Hepatocyte (in vitro differentiated cells): Measurements from ENCODE around the gene YWHAG. TPM values are rescaled to one million over a fixed set of nuclear protein-coding genes. Genes with fewer than 3 reads are reported as not detected.

Experiments
- DNase-seq: peaks from one replicate; pipeline ENCODE4 v3.0.0-alpha.2; 2016; ENCODE audit warnings: low spot score
- H2AFZ ChIP-seq: fragments of 200-600 bp; sonication (generic); 2 replicates; pipeline ENCODE4 v1.6.0; 2016; ENCODE audit warnings: antibody characterized with exemption, mild to moderate bottlenecking
- H3K27ac ChIP-seq: fragments of 200-600 bp; sonication (generic); 2 replicates; pipeline ENCODE4 v1.5.1; 2016; ENCODE audit warnings: mild to moderate bottlenecking
- H3K27me3 ChIP-seq: fragments of 200-600 bp; sonication (generic); 2 replicates; pipeline ENCODE4 v1.6.1; 2016
- H3K36me3 ChIP-seq: fragments of 200-600 bp; sonication (generic); replicated peaks from 2 replicates; pipeline ENCODE4 v1.5.1; 2016; ENCODE audit warnings: low read depth; ENCODE audit not compliant: insufficient read depth
- H3K4me1 ChIP-seq: fragments of 200-600 bp; sonication (generic); 2 replicates; pipeline ENCODE4 v1.5.1; 2016; ENCODE audit warnings: mild to moderate bottlenecking, moderate library complexity; ENCODE audit not compliant: insufficient read depth
- H3K4me2 ChIP-seq: fragments of 200-600 bp; sonication (generic); 2 replicates; pipeline ENCODE4 v1.6.0; 2016
- H3K4me3 ChIP-seq: fragments of 200-600 bp; sonication (generic); 2 replicates; pipeline ENCODE4 v1.5.1; 2016; ENCODE audit warnings: mild to moderate bottlenecking
- H3K79me2 ChIP-seq: fragments of 200-600 bp; sonication (generic); 2 replicates; pipeline ENCODE4 v1.6.0; 2017; ENCODE audit warnings: mild to moderate bottlenecking
- H3K9me2 ChIP-seq: fragments of 200-600 bp; sonication (generic); replicated peaks from 2 replicates; pipeline ENCODE4 v1.6.0; 2017; ENCODE audit warnings: mild to moderate bottlenecking; ENCODE audit not compliant: insufficient read depth
- H3K9me3 ChIP-seq: fragments of 200-600 bp; sonication (generic); 2 replicates; pipeline ENCODE4 v1.5.1; 2016; ENCODE audit warnings: low read depth, mild to moderate bottlenecking
- H4K20me1 ChIP-seq: fragments of 200-600 bp; sonication (generic); 2 replicates; pipeline ENCODE4 v1.6.0; 2016; ENCODE audit warnings: mild to moderate bottlenecking; ENCODE audit not compliant: insufficient read depth, poor library complexity, severe bottlenecking
- EZH2 ChIP-seq: fragments of 200-600 bp; sonication (generic); IDR thresholded peaks from 2 replicates; pipeline ENCODE4 v1.6.1; 2016; ENCODE audit warnings: antibody characterized with exemption, mild to moderate bottlenecking, borderline replicate concordance
- EZH2phosphoT487 ChIP-seq: fragments of 200-600 bp; sonication (generic); IDR thresholded peaks from one replicate; pipeline ENCODE4 v1.6.1; 2018; ENCODE audit warnings: antibody characterized with exemption, mild to moderate bottlenecking, low read depth, moderate library complexity; ENCODE audit not compliant: unreplicated experiment, severe bottlenecking
- WGBS: methylation state at CpG from one replicate; pipeline ENCODE4 v1.1.6; 2016; ENCODE audit warnings: low lambda C conversion rate; ENCODE audit errors: missing lambda C conversion rate; 5-methylcytosine and 5-hydroxymethylcytosine counted together
- polyA plus RNA-seq: library from polyadenylated mRNA; unstranded; fragments of >200 nt; fragmentation: Nextera tagmentation; extraction: Ambion mirVana; gene quantifications from 2 replicates; pipeline ENCODE4 v1.2.1, GENCODE V29; 2016
- total RNA-seq: library from RNA; depleted of rRNA; stranded (reverse); fragments of >200 nt; gene quantifications from 2 replicates; pipeline ENCODE4 v1.2.3, GENCODE V29; 2014
- TF ChIP-seq, protein P1 (sequence below): fragments of 200-600 bp; sonication (generic); IDR thresholded peaks from 2 replicates; pipeline ENCODE4 v1.5.1; 2016; ENCODE audit warnings: antibody characterized with exemption, mild to moderate bottlenecking; ENCODE audit not compliant: poor library complexity

Gene YWHAG
- total RNA-seq (106 and 117 TPM in 2 replicates), polyA plus RNA-seq (12.6 and 17.2 TPM in 2 replicates)

GRCh38 chr7:76358481-76359110, at the start of gene YWHAG:
TSS of gene YWHAG (minus strand) at chr7:76358991. CDS start at chr7:76358808, 183 bp downstream.
- H3K4me3 ChIP-seq = peak within 1 kb of the TSS; percentile 97
- peaks cover 21% of the 10 kb centered on the region for H3K4me1 ChIP-seq
- no peaks in the 10 kb centered on the region for H3K9me3 ChIP-seq
- H3K27me3 ChIP-seq = no peaks in the 10 kb centered on the region
- peaks cover 51% of the 10 kb centered on the region for H3K79me2 ChIP-seq
- peaks cover 45% of the 10 kb centered on the region for H4K20me1 ChIP-seq
- 1% methylated on average over 50 of the region's 80 CpGs for WGBS
- H3K27ac ChIP-seq = peak within 1 kb of the TSS; percentile 99
- H3K4me2 ChIP-seq = peak within 1 kb of the TSS; percentile 86
- no peaks in the 10 kb centered on the region for H3K9me2 ChIP-seq
- H2AFZ ChIP-seq = peak within 1 kb of the TSS; percentile 79
- no peak for TF ChIP-seq EZH2
- TF ChIP-seq EZH2phosphoT487 = no peak
- peak; percentile 97 for DNase-seq
- H3K36me3 ChIP-seq = no peaks in the 10 kb centered on the region

DNA sequence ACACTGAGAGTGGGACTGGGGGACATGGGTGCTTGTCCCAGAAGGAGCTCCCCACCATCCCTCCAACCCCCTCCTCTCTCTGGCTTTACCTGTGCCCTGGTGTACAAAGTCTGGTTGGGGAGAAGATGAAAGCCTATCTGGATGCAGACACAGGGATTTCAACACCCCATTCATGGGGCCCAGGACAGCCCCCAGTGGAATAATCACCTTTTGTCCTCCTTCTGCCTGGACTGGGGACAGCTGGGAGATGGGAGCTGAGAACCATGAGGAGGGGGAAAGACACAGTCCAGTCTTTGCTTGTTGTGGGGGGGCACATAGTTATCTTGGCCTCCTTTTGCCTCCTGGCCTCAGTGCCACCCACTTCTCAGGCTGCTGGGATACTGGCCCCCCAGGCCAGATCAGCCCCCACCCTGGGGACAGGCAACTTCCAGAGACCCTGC, 49.4 kb upstream of the YWHAG start:
- H3K4me3 ChIP-seq = no peak overlapping the region
- no peaks in the 10 kb centered on the region for H4K20me1 ChIP-seq
- no peaks in the 10 kb centered on the region for H3K9me2 ChIP-seq
- no peaks in the 10 kb centered on the region for H3K36me3 ChIP-seq
- H3K4me1 ChIP-seq = no peaks in the 10 kb centered on the region
- H2AFZ ChIP-seq = no peak overlapping the region
- DNase-seq = no peak
- no peaks in the 10 kb centered on the region for H3K27me3 ChIP-seq
- no peak overlapping the region for H3K4me2 ChIP-seq
- no peaks in the 10 kb centered on the region for H3K79me2 ChIP-seq
- no peak overlapping the region for H3K27ac ChIP-seq
- TF ChIP-seq EZH2 (no peak), EZH2phosphoT487 (no peak)
- TF ChIP-seq, protein P1, sequence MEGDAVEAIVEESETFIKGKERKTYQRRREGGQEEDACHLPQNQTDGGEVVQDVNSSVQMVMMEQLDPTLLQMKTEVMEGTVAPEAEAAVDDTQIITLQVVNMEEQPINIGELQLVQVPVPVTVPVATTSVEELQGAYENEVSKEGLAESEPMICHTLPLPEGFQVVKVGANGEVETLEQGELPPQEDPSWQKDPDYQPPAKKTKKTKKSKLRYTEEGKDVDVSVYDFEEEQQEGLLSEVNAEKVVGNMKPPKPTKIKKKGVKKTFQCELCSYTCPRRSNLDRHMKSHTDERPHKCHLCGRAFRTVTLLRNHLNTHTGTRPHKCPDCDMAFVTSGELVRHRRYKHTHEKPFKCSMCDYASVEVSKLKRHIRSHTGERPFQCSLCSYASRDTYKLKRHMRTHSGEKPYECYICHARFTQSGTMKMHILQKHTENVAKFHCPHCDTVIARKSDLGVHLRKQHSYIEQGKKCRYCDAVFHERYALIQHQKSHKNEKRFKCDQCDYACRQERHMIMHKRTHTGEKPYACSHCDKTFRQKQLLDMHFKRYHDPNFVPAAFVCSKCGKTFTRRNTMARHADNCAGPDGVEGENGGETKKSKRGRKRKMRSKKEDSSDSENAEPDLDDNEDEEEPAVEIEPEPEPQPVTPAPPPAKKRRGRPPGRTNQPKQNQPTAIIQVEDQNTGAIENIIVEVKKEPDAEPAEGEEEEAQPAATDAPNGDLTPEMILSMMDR = no peak
- no peaks in the 10 kb centered on the region for H3K9me3 ChIP-seq

- Histone ChIP-seq H3K9me3 (no peaks in the 10 kb centered on the region), H3K36me3 (no peaks in the 10 kb centered on the region), H3K27ac (no peak overlapping the region), H3K4me2 (no peak overlapping the region), H3K4me1 (no peaks in the 10 kb centered on the region), H3K79me2 (no peaks in the 10 kb centered on the region), H3K27me3 (no peaks in the 10 kb centered on the region), H3K4me3 (no peak overlapping the region), H4K20me1 (no peaks in the 10 kb centered on the region), H2AFZ (no peak overlapping the region), H3K9me2 (no peaks in the 10 kb centered on the region)
- no peak for TF ChIP-seq EZH2
- no peak for TF ChIP-seq EZH2phosphoT487
- TF ChIP-seq, protein P1 = no peak
- no peak for DNase-seq
- 83% methylated on average over 4 of the region's 4 CpGs for WGBS
Observed at GRCh38 chr7:76407718-76408117, 48.9 kb upstream of the YWHAG start.

DNA sequence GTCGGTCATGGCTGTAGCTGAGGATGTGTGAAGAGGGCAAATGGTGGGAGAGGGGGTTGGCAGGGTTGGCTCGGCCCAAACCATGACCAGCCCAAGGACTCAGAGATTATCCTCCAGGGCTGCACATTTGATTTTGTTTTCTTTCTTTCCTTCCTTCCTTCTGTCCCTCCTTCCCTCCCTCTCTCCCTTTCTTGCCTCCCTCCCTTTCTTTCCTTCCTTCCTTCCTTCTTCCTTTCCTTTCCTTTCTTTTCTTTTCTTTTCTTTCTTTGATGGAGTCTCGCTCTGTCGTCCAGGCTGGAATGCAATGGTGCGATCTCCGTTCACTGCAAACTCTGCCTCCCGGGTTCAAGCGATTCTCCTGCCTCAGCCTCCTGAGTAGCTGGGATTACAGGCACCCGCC, 46.9 kb upstream of the YWHAG start:
- Histone ChIP-seq H2AFZ (no peak overlapping the region), H4K20me1 (no peaks in the 10 kb centered on the region), H3K4me3 (no peak overlapping the region), H3K9me3 (no peaks in the 10 kb centered on the region), H3K36me3 (no peaks in the 10 kb centered on the region), H3K4me1 (no peaks in the 10 kb centered on the region), H3K4me2 (no peak overlapping the region), H3K9me2 (no peaks in the 10 kb centered on the region), H3K27me3 (no peaks in the 10 kb centered on the region), H3K79me2 (no peaks in the 10 kb centered on the region), H3K27ac (no peak overlapping the region)
- no peak for DNase-seq
- 83% methylated on average over 9 of the region's 9 CpGs for WGBS
- TF ChIP-seq EZH2 = no peak
- TF ChIP-seq EZH2phosphoT487 = no peak
- TF ChIP-seq, protein P1 = no peak
